ENCODE data around the gene SPEM3.

Gene SPEM3

GRCh38 chr17:7403977-7404736 lies 24.5 kb upstream of the SPEM3 start, which contains the start of gene TMEM256:
TMEM256 (minus strand) TSS chr17:7404097; CDS start chr17:7404084, 13 bp downstream.
- H3K4me3 ChIP-seq (ENCODE audit: low read depth, low read length) = peak within 1 kb of the TSS; percentile 69
- no peak for TF ChIP-seq CTCF (conservative IDR thresholded peaks at IDR 0.05; ENCODE audit: low read depth, low read length)
- peak; percentile 100 for DNase-seq (ENCODE audit: low read depth)

DNA sequence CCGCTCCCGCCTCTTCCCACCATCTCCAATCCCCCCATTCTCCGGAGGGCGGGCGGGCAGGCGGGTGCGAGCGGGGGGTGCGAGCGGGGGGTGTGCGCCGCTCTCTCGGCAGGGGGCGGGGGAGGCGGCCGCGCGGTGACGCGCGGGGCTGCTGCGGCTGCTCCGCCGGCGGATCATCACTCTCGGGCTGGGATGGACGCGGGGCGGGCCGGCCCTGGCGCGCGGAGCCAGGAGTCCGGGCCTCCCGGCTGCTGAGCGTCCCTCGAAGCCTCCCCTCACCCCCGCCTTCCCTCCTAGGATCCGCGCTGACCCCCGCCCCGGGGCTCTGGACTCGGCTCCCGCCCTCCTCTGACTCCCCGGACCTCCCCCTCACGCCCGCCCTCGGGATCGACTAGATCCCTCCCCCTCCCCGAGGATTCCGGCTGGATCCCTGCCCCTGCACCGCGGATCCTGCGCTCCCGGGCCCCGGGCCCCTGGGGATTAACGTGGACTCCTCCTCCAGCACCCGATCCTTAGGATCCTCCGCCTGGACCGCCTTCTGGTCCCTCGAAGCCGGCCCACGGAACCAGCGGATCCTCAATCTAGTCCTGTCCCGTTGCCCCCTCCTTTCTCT lies 23.8 kb upstream of the SPEM3 start:
- DNase-seq (ENCODE audit: low read depth) = no peak
- no peak for TF ChIP-seq CTCF (conservative IDR thresholded peaks at IDR 0.05; ENCODE audit: low read depth, low read length)
- H3K4me3 ChIP-seq (ENCODE audit: low read depth, low read length) = peak overlapping the region; percentile 69

DNA sequence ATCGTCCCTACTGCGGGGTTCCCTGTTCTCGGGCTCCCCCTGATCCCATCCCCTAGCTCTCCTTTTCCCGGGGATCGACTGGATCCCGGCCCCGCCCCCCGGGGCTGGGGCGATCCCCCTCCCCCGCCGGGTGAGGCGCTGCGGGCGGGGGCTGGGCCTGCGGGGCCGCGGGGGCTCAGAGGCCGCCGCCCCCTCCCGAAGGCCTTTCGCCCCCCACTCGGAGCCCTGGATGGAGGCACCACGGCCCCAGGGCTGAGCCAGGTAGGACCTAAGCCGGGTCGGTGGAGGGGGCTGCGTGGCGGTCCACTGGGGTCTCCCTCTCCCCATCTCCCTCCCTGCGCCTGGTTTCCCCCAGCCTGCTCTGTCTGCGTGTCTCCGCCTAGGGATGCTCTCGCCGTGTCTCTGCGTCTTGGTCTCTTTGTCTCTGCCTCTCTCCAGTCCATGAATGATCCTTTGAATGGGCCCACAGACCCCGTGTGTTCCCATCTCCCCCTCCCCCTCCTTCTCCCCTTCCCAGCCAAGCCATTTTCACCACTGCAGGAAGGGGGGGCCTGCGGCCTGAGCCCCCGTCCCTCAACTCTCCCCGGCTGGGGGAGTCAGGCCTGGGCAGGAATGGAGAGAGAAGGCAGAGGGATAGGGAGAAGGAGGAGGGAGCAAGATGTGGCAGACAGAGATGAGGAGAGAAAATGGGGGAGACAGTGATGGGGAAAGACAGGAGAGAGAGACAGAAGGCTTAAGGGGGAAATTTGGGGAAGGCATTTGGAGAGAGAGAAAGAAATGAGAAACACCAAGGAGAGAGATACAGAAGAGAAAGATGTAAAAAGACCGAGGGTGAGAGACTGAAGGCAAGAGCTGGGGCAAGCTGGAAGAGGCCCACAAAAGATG lies 23.1 kb upstream of the SPEM3 start:
- H3K4me3 ChIP-seq (ENCODE audit: low read depth, low read length) = peak overlapping the region; percentile 69
- DNase-seq (ENCODE audit: low read depth) = no peak

GRCh38 chr17:7406235-7406825 lies 22.3 kb upstream of the SPEM3 start:
- DNase-seq (ENCODE audit: low read depth) = no peak
- TF ChIP-seq CTCF (conservative IDR thresholded peaks at IDR 0.05; ENCODE audit: low read depth, low read length) = no peak
- peak overlapping the region; percentile 69 for H3K4me3 ChIP-seq (ENCODE audit: low read depth, low read length)

More for the DNA sequence above, 23.1 kb upstream of the SPEM3 start:
- TF ChIP-seq CTCF (conservative IDR thresholded peaks at IDR 0.05; ENCODE audit: low read depth, low read length) = no peak

- no peak for DNase-seq (ENCODE audit: low read depth)
- TF ChIP-seq CTCF (conservative IDR thresholded peaks at IDR 0.05; ENCODE audit: low read depth, low read length) = no peak
- no peak overlapping the region for H3K4me3 ChIP-seq (ENCODE audit: low read depth, low read length)
These were observed 21.6 kb upstream of the SPEM3 start for GRCh38 chr17:7407082-7407481.

DNA sequence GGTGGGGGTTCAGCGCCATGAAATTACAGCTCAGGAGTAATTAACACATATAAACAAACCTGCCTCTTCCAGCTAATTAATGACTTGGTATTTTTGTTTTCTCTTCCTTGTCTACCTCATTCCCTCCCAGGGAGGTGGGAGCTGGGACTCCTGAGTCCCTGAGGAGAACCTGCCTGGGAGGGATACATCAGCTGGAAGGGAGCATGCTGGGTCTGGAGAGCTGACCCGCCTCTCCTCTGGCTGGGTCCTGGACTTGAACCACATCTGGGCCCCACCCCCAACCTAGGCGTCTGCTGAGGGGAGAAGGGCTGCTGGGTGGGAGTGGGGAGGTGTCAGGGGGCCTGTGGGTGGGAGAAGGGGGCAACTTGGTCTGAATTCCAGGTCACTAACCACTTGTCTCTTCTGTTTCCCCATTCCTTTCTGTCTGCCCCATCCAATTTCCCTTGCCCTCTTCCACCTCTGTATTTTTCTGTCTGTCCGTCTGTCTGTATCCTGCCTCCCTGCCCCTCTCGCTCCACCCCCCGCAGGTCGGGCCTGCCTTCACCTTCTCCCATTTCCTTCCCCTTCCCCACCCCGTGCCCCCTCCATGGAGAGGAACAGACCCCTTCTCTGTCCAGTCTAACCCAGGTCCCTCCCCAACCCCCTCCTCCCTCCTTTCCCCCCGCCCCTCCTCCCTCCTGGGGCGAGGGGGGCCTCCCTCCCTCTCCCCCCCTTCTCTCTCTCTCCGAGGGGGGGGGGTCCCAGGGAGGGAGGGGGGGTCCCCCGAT lies 21.0 kb upstream of the SPEM3 start, which contains the start of gene NLGN2:
Gene NLGN2, plus strand, starts transcription at position 361 of the 767 bp plus-strand sequence. CDS start 411 bp downstream, outside the sequence.
- H3K4me3 ChIP-seq (ENCODE audit: low read depth, low read length) = no peak within 1 kb of the TSS
- no peak for TF ChIP-seq CTCF (conservative IDR thresholded peaks at IDR 0.05; ENCODE audit: low read depth, low read length)
- no peak for DNase-seq (ENCODE audit: low read depth)
